ENCODE results near the gene CNIH3. TPM values are rescaled to one million over a fixed set of nuclear protein-coding genes. Genes with fewer than 3 reads are reported as not detected.

Gene CNIH3
- total and polyA plus RNA-seq, 3 experiments from 2014 or later = 1.1 to 1.6 (median 1.5) TPM

DNA sequence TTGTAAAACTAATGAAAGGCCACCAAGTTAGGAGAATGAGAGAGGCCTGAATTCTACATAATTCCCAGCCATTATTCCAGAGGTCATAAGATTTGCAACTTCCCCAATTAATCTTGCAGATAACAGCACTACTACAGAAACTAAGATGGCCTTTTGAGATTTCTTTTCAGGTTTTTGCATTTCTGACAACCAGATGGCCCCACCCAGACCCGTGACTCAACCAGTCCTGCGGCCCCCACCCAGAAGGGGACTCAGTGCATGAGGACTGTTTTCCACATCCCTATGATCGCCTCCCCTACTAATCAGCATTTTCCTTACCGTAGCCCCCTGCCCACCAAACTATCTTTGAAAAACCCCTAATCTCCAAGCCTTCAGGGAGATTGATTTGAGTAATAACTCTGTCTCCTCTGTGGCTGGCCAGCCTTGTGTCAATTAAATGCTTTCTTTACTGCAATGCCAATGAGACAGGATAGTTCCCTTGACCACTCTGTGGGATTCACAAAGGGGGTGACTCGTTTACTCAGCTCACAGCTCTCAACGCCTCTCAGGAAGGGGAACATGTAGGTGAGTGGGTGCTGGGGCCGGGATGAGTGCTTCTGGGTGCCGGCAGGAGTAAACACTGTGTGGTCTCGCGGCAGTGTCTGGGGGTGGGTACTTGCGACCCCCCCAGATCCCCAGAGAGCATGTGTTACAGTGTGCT, 10.5 kb upstream of the CNIH3 start:
- DNase-seq = no peak
- no peaks in the 10 kb centered on the region for H3K36me3 ChIP-seq (ENCODE audit: insufficient read depth, low read length)
- H3K27ac Mint-ChIP-seq = peak overlapping the region in 1 of 8 donors; percentile 31
- peaks cover 0 to 2% (median 0%) of the 10 kb centered on the region in 5 donors for H3K9me3 Mint-ChIP-seq
- no peak overlapping the region for H3K4me3 Mint-ChIP-seq
- H3K9me3 ChIP-seq (ENCODE audit: low read length) = no peaks in the 10 kb centered on the region
- H3K27me3 ChIP-seq (ENCODE audit: insufficient read depth, low read length, poor library complexity, severe bottlenecking) = no peaks in the 10 kb centered on the region
- no peak overlapping the region for H3K27ac ChIP-seq (ENCODE audit: low read depth, low read length)
- H3K36me3 Mint-ChIP-seq = peaks cover 0 to 9% (median 1%) of the 10 kb centered on the region in 3 donors
- H3K4me3 ChIP-seq (ENCODE audit: low read length) = no peak overlapping the region
- H3K4me1 ChIP-seq (ENCODE audit: insufficient read depth, low read length) = no peaks in the 10 kb centered on the region
- POLR2A ChIA-PET = no interaction called here
- CTCF ChIA-PET = no interaction called here
- no peaks in the 10 kb centered on the region for H3K4me1 Mint-ChIP-seq
- peaks cover 19 to 48% of the 10 kb centered on the region in 2 donors for H3K27me3 Mint-ChIP-seq

DNA sequence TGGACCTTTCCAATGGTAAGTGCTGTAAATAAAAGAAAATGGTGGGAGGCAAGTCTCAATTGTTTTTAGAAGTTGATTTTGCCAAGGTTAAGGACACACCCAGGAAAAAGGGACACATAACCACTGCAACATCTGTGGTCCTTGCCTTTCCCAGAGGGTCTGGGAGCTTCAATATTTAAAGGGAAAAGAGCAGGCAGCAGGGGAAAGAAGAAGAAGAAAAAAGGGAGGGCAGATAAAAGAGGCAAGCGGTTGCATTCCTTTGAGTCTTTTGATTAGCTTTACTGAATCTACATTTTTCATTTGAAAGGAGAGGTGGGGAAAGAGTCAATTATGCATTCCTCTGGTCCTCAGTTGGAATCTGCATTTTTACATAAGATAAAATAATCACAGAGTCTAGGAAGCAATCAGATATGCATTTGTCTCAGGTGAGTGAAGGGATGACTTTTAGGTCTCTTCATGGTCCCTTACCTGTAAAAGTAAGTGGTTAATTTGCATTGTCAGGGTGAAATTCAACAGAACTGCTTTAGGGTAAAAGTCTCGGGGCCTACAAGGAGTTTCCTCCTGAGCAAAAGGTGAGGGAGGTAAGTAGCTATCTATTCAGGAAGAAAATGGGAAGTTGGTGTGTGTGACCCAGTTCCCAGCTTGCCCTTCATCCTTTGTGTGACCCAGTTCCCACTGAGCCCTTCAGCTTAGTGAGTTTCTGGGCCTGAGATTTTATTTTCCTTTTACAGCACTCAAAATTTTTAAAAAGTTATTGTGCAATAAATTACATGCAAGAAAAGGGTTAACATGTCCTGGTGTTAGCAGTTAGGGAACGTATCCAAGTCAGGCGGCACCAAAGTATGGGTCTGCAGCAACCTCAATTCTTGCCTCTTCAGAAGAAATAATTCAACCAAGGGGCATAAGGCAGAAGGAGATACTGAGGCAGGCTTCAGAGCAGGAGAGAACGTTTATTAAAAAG, 8.6 kb upstream of the CNIH3 start:
- ChIA-PET CTCF (no interaction called here), POLR2A (no interaction called here)
- peaks cover 22 to 51% of the 10 kb centered on the region in 2 donors for H3K27me3 Mint-ChIP-seq

DNA sequence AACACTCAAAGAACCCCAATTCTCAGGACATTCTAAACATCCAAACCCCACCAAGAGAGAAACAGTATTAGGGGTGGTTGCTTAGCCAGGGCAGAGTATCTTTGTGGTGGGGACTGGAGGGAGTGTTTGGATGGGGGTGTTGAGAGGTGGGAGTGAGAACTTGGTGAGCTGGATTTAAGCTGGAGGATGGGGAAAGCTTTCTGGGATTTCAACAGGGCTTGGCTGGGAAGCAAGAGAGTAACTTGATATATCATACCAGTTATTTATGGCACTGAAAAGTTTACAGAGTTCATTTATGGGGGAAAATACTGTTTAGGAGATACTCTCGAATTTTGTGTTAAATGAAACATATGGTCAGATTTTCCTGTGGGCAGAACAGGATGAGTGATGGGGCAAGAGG, 6.8 kb upstream of the CNIH3 start:
- no peaks in the 10 kb centered on the region for H3K4me1 Mint-ChIP-seq
- no peaks in the 10 kb centered on the region for H3K36me3 ChIP-seq (ENCODE audit: insufficient read depth, low read length)
- H3K4me1 ChIP-seq (ENCODE audit: insufficient read depth, low read length) = no peaks in the 10 kb centered on the region
- no peaks in the 10 kb centered on the region for H3K27me3 ChIP-seq (ENCODE audit: insufficient read depth, low read length, poor library complexity, severe bottlenecking)
- ChIA-PET CTCF (no interaction called here), POLR2A (interaction anchor here (1.0 kb wide), 1 partner anchor 21 kb away, joined by 3 read pairs; no protein-coding TSS in a partner anchor)
- peaks cover 25 to 40% of the 10 kb centered on the region in 2 donors for H3K27me3 Mint-ChIP-seq
- no peaks in the 10 kb centered on the region for H3K9me3 ChIP-seq (ENCODE audit: low read length)
- no peak overlapping the region for H3K27ac Mint-ChIP-seq
- peaks cover 0 to 2% (median 0%) of the 10 kb centered on the region in 5 donors for H3K9me3 Mint-ChIP-seq
- no peak overlapping the region for H3K4me3 ChIP-seq (ENCODE audit: low read length)
- no peak overlapping the region for H3K27ac ChIP-seq (ENCODE audit: low read depth, low read length)
- DNase-seq = no peak
- peaks cover 0 to 7% (median 1%) of the 10 kb centered on the region in 3 donors for H3K36me3 Mint-ChIP-seq
- no peak overlapping the region for H3K4me3 Mint-ChIP-seq

More for the DNA sequence above, 8.6 kb upstream of the CNIH3 start:
- no peaks in the 10 kb centered on the region for H3K27me3 ChIP-seq (ENCODE audit: insufficient read depth, low read length, poor library complexity, severe bottlenecking)
- H3K9me3 ChIP-seq (ENCODE audit: low read length) = no peaks in the 10 kb centered on the region
- H3K36me3 ChIP-seq (ENCODE audit: insufficient read depth, low read length) = no peaks in the 10 kb centered on the region
- no peak overlapping the region for H3K27ac ChIP-seq (ENCODE audit: low read depth, low read length)
- Mint-ChIP-seq H3K4me1 (no peaks in the 10 kb centered on the region), H3K4me3 (no peak overlapping the region), H3K9me3 (peaks cover 0 to 2% (median 0%) of the 10 kb centered on the region in 5 donors), H3K36me3 (peaks cover 0 to 9% (median 1%) of the 10 kb centered on the region in 3 donors), H3K27ac (peak overlapping the region in 1 of 8 donors; percentile 67)
- no peaks in the 10 kb centered on the region for H3K4me1 ChIP-seq (ENCODE audit: insufficient read depth, low read length)
- H3K4me3 ChIP-seq (ENCODE audit: low read length) = no peak overlapping the region
- no peak for DNase-seq

DNA sequence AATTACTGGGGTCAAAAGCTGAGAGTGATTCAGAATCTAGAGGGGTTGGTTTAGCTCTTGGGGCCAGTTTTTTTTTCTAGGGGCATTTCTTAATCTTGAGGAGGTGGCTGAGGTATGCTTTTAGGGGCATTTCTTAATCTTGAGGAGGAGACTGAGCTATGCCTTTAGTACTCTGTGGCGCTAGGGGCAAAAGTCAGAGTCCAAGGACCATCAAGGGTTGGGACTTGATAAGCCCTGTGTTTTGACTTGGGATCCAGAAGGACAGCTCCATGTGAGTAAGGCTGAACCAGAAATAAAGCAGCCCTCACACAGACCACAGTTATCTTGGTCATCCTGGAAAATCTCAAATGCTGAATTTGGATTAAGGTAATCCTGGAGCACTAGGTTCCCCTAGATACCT, 3.9 kb upstream of the CNIH3 start:
- Mint-ChIP-seq H3K4me3 (no peak overlapping the region), H3K27ac (no peak overlapping the region), H3K36me3 (no peaks in the 10 kb centered on the region), H3K9me3 (no peaks in the 10 kb centered on the region), H3K4me1 (peaks cover 13 to 16% (median 14%) of the 10 kb centered on the region in 3 donors), H3K27me3 (peaks cover 35 to 37% of the 10 kb centered on the region in 2 donors)
- H3K27ac ChIP-seq (ENCODE audit: low read depth, low read length) = no peak overlapping the region
- H3K27me3 ChIP-seq (ENCODE audit: insufficient read depth, low read length, poor library complexity, severe bottlenecking) = peaks cover 19% of the 10 kb centered on the region
- H3K4me3 ChIP-seq (ENCODE audit: low read length) = no peak overlapping the region
- H3K9me3 ChIP-seq (ENCODE audit: low read length) = no peaks in the 10 kb centered on the region
- CTCF ChIA-PET = no interaction called here
- DNase-seq = no peak
- POLR2A ChIA-PET = no interaction called here
- H3K4me1 ChIP-seq (ENCODE audit: insufficient read depth, low read length) = peaks cover 7% of the 10 kb centered on the region
- H3K36me3 ChIP-seq (ENCODE audit: insufficient read depth, low read length) = no peaks in the 10 kb centered on the region

DNA sequence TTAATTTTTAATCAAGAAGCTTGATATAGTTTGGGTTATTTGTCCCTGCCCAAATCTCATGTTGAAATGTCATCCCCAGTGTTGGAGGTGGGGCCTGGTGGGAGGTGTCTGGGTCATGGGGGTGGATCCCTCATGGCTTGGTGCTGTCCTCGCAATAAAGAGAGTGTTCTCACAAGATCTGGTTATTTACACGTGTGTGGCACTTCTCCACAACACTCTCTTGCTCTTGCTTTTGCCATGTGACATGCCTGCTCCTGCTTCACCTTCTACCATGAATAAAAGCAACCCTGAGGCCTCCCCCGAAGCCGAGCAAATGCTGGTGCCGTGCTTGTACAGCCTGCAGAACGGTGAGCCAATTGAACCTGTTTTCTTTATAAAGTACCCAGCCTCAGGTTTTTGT, 2.6 kb upstream of the CNIH3 start:
- H3K4me1 Mint-ChIP-seq = peaks cover 24 to 29% (median 24%) of the 10 kb centered on the region in 3 donors
- no peak overlapping the region for H3K4me3 Mint-ChIP-seq
- no peaks in the 10 kb centered on the region for H3K36me3 Mint-ChIP-seq
- Histone ChIP-seq H3K36me3 (ENCODE audit: insufficient read depth, low read length) (no peaks in the 10 kb centered on the region), H3K4me1 (ENCODE audit: insufficient read depth, low read length) (peaks cover 20% of the 10 kb centered on the region), H3K27ac (ENCODE audit: low read depth, low read length) (no peak overlapping the region), H3K9me3 (ENCODE audit: low read length) (no peaks in the 10 kb centered on the region), H3K27me3 (ENCODE audit: insufficient read depth, low read length, poor library complexity, severe bottlenecking) (peaks cover 31% of the 10 kb centered on the region), H3K4me3 (ENCODE audit: low read length) (no peak overlapping the region)
- ChIA-PET POLR2A (no interaction called here), CTCF (interaction anchor here (1.0 to 1.2 kb wide), 2 partner anchors 9 to 100 kb away, joined by 3 read pairs; no protein-coding TSS in a partner anchor)
- peaks cover 40 to 49% of the 10 kb centered on the region in 2 donors for H3K27me3 Mint-ChIP-seq
- DNase-seq = no peak
- H3K27ac Mint-ChIP-seq = peak overlapping the region in 1 of 8 donors; percentile 21
- no peaks in the 10 kb centered on the region for H3K9me3 Mint-ChIP-seq

DNA sequence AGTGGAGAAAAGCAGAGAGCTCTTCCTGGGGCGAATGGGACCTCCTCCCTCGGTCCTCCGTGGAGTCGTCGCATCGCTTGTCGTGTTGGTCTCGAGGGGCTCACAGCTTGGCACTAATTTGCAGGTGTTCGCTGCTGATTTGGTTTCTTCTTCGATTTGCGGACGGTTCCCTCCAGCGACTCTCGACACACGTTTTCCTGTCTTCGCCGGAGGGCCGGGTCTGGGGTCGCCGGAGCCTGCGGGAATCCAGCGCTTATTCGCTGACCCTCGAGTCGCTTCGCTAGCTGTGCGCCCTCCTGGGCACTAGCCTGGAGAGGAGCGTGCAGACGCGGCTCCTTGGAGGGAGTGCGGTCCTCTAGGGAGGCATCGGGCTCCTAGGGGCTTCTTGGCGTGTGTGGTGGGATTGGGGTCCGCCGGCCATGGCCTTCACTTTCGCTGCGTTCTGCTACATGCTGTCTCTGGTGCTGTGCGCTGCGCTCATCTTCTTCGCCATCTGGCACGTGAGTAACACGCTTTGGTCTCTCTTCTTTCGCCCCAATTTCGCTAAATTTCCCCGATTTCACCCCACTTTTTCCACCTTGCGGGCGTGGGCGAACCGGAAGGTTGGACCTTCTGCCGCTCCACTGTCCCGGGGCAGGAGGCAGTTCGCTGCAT, 766 bp downstream of the CNIH3 start:
- H3K9me3 Mint-ChIP-seq = peaks cover 0 to 6% (median 3%) of the 10 kb centered on the region in 5 donors
- CTCF ChIA-PET = no interaction called here
- POLR2A ChIA-PET = no interaction called here
- Histone ChIP-seq H3K27me3 (ENCODE audit: insufficient read depth, low read length, poor library complexity, severe bottlenecking) (peaks cover 35% of the 10 kb centered on the region), H3K9me3 (ENCODE audit: low read length) (no peaks in the 10 kb centered on the region), H3K27ac (ENCODE audit: low read depth, low read length) (no peak overlapping the region), H3K4me1 (ENCODE audit: insufficient read depth, low read length) (peaks cover 25% of the 10 kb centered on the region), H3K36me3 (ENCODE audit: insufficient read depth, low read length) (no peaks in the 10 kb centered on the region), H3K4me3 (ENCODE audit: low read length) (peak overlapping the region; percentile 23)
- H3K27ac Mint-ChIP-seq = peak overlapping the region in 4 of 8 donors; percentile 5 to 58 (median 46)
- peaks cover 0 to 6% (median 4%) of the 10 kb centered on the region in 3 donors for H3K36me3 Mint-ChIP-seq
- peaks cover 49 to 71% of the 10 kb centered on the region in 2 donors for H3K27me3 Mint-ChIP-seq
- peaks cover 24 to 38% (median 31%) of the 10 kb centered on the region in 3 donors for H3K4me1 Mint-ChIP-seq
- no peak for DNase-seq
- H3K4me3 Mint-ChIP-seq = peak overlapping the region; percentile 69 to 91 (median 76)

DNA sequence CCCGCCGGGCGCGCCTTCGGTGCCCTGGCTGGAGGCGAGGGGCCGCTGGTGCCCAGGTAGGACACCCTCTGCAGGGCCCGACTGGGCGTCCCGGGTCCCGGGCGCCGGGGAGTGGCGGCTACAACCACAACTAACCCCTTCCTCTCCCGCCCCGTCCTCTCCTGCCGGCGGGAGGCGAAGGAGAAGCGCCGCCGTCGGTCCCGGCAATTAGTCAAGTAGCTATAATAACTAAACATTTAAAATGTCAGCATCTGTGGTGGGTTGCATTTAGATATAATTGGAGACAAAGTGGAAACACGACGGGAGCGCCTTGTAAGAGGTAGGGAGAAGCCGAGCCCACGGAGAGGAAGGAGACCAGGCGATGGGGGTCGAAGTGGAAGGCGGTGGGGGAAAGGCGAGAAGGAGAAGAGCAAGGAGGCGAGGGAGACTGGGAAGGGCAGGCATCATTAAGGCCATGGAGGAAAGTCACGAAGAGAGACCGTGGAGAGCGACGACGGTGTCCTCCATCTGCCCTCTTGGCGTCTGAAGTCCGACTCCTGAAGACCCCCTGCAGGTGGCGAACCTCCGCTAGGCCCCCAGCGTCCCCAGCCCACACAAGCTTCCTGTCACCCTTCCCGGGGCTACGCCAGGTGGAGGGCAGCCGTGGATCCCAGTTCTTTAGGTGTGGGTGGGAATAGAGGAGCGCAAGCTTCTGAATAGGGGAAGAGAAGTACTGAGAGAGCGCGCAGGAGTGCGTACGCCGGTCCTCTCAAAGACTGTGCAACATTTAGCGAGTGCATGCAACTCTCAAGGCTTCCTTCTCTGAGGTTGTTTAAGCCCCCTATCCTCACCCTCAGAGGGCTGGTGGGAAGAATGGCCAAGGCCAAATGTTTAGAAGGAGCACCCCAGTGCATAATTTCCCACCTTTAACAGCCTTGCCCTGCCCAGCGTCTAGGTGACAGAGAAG, 1.6 kb downstream of the CNIH3 start:
- Histone ChIP-seq H3K36me3 (ENCODE audit: insufficient read depth, low read length) (no peaks in the 10 kb centered on the region), H3K27me3 (ENCODE audit: insufficient read depth, low read length, poor library complexity, severe bottlenecking) (peaks cover 35% of the 10 kb centered on the region), H3K4me3 (ENCODE audit: low read length) (no peak overlapping the region), H3K27ac (ENCODE audit: low read depth, low read length) (no peak overlapping the region), H3K9me3 (ENCODE audit: low read length) (no peaks in the 10 kb centered on the region), H3K4me1 (ENCODE audit: insufficient read depth, low read length) (peaks cover 27% of the 10 kb centered on the region)
- Mint-ChIP-seq H3K9me3 (peaks cover 0 to 9% (median 3%) of the 10 kb centered on the region in 5 donors), H3K27ac (peak overlapping the region in 5 of 8 donors; percentile 10 to 83 (median 67)), H3K36me3 (peaks cover 0 to 8% (median 4%) of the 10 kb centered on the region in 3 donors), H3K4me1 (peaks cover 24 to 43% (median 36%) of the 10 kb centered on the region in 3 donors), H3K27me3 (peaks cover 50 to 70% of the 10 kb centered on the region in 2 donors), H3K4me3 (peak overlapping the region; percentile 52 to 91 (median 75))
- ChIA-PET POLR2A (no interaction called here), CTCF (no interaction called here)
- no peak for DNase-seq
